Epithelial cell of proximal tubule (primary cell): ENCODE measurements around the gene ACACB. TPM values are rescaled to one million over a fixed set of nuclear protein-coding genes. Genes with fewer than 3 reads are reported as not detected.

Experiments used
- DNase-seq: peaks from one replicate; pipeline ENCODE4 v3.0.0-alpha.2; 2011; ENCODE audit warnings: low read depth
- H3K4me3 ChIP-seq: 2 replicates; pipeline ENCODE4 v1.5.1; 2011; ENCODE audit warnings: low read depth, mild to moderate bottlenecking, low read length
- total RNA-seq: library from RNA; depleted of rRNA; stranded (reverse); fragments of >200 nt; gene quantifications from 2 replicates; pipeline ENCODE4 v1.2.3, GENCODE V29; 2015
- TF ChIP-seq, protein P1 (sequence below): conservative IDR thresholded peaks from 2 replicates; pipeline ENCODE4 v1.5.1; 2012; ENCODE audit warnings: low read depth, mild to moderate bottlenecking, low read length

ACACB gene
- total RNA-seq, 1 donor from 2014 or later, result 26.5 TPM

DNA sequence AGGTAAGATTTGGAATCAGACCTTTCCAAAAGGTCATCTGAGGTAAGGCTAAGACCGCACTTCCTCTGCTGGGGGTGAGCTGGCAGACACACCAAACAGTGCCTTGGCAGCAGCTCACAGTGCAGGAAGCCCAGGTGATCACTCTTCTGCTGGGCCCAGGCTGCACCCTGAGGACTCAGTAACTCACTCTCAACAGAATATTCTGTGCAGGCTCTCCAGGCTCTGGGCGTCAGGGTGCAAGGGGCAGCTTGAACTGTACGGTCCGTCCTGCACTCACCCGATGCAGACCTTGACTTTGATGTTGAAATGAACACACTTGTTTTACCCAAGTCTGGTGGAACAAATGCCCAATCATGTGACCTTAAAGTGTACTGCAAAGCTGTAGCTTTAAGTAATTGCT lies 29.1 kb upstream of the ACACB start:
- DNase-seq, result no peak
- TF ChIP-seq, protein P1, sequence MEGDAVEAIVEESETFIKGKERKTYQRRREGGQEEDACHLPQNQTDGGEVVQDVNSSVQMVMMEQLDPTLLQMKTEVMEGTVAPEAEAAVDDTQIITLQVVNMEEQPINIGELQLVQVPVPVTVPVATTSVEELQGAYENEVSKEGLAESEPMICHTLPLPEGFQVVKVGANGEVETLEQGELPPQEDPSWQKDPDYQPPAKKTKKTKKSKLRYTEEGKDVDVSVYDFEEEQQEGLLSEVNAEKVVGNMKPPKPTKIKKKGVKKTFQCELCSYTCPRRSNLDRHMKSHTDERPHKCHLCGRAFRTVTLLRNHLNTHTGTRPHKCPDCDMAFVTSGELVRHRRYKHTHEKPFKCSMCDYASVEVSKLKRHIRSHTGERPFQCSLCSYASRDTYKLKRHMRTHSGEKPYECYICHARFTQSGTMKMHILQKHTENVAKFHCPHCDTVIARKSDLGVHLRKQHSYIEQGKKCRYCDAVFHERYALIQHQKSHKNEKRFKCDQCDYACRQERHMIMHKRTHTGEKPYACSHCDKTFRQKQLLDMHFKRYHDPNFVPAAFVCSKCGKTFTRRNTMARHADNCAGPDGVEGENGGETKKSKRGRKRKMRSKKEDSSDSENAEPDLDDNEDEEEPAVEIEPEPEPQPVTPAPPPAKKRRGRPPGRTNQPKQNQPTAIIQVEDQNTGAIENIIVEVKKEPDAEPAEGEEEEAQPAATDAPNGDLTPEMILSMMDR, result no peak
- no peak overlapping the region for H3K4me3 ChIP-seq

DNA sequence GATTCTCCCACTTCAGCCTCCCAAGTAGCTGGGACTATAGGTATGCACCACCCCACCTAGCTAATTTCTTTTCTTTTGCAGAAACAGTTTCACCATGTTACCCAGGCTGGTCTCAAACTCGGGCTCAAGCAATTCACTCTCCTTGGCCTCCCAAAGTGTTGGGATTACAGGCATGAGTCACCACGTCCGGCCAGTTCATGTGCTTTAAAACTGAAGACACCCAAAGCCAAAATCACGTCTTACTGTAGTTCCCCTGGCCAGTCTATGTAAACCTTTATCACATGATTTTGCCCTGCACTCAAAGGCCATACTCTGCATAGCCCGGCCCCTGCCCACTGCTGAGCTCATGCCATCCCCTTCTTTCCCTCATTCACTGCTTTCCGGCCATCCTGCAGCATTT lies 27.6 kb upstream of the ACACB start:
- TF ChIP-seq, protein P1, result no peak
- DNase-seq, result no peak
- H3K4me3 ChIP-seq, result no peak overlapping the region

DNA sequence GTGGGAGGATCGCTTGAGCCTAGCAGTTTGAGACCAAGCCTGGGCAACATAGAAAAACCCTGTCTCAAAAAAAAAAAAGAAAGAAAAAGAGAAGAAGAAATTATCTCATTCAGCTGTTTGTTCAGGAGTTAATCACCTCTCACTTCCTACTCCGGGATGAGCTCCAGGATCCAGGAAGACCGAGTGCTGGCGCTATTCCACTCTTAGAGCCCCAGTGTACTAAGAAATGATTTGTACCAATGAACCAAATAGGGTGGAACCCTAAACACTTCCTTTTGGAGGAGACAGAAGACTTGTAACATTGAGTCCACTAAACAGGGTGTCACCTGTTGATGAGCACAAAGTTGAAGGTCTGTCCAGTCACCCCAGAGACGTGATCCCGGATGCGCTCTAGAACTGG lies 26.7 kb upstream of the ACACB start:
- H3K4me3 ChIP-seq, result no peak overlapping the region
- TF ChIP-seq, protein P1, result no peak
- no peak for DNase-seq

DNA sequence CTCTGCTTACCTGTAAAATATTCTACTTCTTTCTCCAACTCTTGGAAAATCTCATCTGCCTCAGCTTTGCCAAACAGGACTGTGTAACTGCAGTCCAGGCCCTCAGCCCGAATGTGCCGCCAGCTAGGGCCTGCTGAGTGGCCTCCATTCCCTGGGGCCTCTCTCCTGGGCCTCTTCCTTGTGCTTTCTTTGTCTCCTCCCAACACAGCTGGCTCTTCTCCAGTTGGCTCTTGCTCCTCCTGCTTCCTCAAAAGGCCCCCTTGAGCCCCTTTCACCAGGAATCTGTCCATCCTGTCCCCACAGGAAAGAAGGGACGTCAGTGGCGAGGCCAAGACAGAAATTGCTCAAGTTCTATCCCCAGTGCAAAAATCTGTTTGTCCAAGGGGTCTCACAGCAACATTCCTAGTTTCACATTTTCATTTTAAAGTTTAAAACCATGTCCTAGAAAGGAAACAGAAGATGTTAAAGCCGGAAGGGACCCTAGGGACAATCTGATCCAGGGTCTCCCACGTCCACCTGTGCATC lies 23.8 kb upstream of the ACACB start:
- no peak for DNase-seq
- peak overlapping the region; percentile 62 for H3K4me3 ChIP-seq
- TF ChIP-seq, protein P1, result no peak

DNA sequence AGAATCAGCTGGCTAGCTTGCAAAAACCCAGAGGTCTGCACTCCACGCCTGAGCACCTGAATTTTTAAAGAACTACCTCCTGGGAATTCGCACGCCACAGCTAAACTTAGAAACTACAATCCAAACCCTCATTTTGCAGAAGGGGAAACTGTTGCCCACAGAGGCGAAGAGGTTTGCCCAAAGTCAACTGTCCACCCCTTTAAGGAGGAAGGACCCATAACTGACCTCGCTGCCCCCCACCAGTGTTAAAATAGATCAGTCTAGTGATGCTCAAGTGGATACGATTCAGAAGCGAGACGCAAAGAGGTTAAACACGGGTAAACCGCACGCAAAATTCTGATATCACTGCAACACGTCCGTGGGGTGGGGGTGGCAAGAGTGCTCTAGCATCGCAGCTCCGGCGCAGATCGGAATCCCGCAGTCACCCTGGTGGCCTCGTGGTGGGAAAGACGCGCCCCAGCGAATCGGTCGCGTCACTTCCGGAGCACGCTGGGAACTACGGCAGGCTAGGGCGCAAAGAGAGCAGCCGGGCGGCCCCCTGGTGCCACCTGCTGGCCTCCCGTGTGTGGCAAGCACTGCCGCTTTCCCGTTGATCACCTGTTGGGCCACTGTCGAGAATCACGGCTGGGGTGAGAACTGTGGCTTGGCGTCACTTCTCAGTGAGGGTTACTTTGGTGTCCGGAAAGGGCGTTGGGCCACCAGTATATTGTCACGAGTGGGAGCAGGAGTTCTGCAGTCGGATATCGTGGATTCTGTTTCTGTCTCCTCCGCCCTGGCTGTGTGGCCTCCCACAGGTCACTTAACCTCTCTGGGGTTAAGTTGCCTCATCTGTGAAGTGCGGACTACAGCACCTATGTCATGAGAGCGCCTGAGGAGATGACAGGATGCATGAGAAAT lies 23.1 kb upstream of the ACACB start, which contains the start of gene ALKBH2:
TSS of gene ALKBH2 (minus strand) at position 451 of the 897 bp plus-strand sequence. CDS start 686 bp downstream, outside the sequence.
- DNase-seq, result peak; percentile 43
- TF ChIP-seq, protein P1, result peak; percentile 93
- peak within 1 kb of the TSS; percentile 62 for H3K4me3 ChIP-seq

DNA sequence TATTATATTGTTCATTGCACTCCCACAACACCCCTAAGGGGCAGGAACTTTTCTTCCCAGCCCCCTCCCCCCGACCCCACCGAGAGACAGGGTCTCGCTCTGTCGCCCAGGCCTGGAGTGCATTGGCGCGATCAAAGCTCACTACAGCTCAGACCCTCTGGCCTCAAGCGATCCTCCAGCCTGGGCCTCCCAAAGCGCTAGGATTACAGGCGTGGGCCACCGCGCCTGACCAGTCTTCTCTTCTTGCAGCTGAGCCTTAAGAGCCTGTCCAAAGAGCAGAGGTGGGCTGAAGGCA lies 19.3 kb upstream of the ACACB start:
- TF ChIP-seq, protein P1, result no peak
- no peak for DNase-seq
- peak overlapping the region; percentile 67 for H3K4me3 ChIP-seq
